HG02642 (cell line): ENCODE data around the gene DSG3.
"Not testable (repeated sequence)": the region's sequence is repeated elsewhere in the genome, so short reads cannot be mapped to it uniquely, and the experiment has no call there.

ENCODE experiments used
- ATAC-seq: cut with Tn5 transposase; IDR thresholded peaks from one replicate; pipeline ENCODE4 v1.9.1; 2021; ENCODE audit warnings: mild to moderate bottlenecking; ENCODE audit not compliant: unreplicated experiment, poor library complexity

DSG3 gene

DNA sequence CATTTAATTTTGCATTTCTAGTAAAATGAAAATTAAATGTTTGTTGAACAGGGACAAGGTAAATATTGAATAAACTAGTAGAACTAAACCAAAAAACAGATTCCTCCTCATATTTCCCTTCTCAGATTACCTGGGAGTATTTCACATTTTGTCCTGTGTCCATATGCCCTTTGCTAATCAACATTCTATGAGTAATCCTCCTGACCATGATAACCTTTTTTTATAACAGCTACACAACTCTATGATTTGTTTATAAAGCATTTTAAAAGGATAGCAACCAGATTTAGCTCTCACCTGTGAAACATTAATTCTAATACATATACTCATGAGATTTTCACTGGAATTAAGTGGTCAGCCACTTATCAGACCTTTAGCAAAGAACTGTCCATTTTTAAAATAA lies 43.3 kb downstream of the DSG3 start:
- no peak for ATAC-seq

DNA sequence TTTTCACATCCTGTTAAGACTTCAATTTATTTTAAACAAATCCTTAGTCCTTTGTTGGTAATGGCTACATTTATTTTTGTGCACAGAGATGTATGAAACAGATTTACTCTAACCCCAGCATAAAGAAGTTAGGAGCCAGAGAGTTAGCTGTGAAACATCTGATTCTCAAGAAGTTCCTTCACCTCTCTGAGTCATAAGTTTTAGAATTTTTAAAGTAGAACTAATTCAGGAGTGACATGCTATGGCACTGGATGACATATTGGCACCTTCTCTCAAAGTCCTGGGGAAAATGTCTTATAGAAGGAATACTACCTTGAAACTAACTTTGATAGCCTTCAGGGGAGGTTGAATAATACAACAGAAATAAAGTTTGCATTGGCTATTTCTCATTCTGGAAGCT lies 44.0 kb downstream of the DSG3 start:
- no peak for ATAC-seq

- no peak for ATAC-seq
Observed at GRCh38 chr18:31492671-31493070, 45.1 kb downstream of the DSG3 start.

DNA sequence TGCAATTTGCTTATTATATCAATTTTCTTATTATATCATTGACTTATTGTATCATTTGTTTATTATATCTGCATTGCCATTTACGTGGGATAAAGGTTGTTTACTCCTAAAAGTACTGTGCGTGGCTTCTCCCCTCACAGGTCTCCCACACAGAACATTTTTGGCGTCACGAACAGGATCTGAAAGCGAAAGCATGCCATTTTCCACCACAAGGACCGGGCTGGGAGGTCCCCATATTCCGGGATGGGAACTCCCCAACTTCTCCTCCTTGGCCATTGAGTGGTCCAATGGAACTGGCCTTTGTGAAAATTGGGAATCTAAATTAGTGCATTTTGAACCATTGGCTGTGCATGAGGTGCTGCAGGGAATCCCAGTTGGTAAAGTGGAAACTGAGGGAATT lies 45.6 kb downstream of the DSG3 start:
- no peak for ATAC-seq

DNA sequence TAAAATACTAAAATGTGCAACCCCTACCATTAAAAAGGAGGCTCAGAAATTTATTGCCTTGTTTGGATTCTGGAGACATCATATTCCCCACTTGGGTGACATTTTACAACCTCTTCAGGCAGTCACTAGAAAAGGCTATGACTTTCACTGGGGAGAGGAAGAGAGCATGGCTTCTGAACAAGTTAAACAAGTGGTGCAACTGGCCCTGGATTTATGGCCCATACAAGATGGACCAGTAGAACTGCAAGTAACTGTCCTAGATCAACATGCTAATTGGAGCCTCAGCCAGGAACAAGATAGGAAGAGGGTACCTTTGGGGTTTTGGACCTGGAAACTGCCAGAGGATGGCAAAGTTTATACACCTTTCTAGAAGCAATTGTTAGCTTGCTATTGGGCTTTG lies 46.4 kb downstream of the DSG3 start:
- no peak for ATAC-seq

DNA sequence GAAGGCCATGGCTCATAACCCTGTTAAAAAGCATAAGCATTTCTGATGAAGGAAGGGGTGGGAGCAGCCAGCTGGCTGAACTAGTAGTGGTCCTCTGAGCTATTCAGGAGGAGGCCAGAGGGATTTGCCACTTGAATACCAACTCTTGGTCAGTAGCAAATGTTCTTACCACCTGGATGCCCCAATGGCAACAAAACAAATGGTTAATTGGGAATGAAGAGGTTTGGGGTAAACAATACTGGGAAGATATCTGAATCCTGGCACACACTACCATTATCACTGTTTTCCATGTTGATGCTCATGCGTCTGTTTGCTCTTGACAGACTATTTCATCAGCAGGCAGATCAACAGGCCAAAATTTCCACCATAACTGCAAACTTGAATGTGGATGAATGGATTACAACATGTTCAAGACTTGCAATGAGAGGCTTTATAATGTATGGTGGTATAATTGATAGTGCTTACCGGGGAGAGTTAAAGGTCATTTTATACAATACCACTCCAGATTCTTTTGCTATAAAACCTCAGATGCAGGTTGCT lies 47.2 kb downstream of the DSG3 start:
- ATAC-seq, result not testable (repeated sequence)

GRCh38 chr18:31497404-31497835 lies 49.9 kb downstream of the DSG3 start:
- ATAC-seq, result no peak

- peak; percentile 63 for ATAC-seq
Observed at GRCh38 chr18:31497836-31498573, 50.5 kb downstream of the DSG3 start, which contains the start of gene DSG2. DSG2 (plus strand) TSS chr18:31498177; CDS start chr18:31498252, 75 bp downstream.

- no peak for ATAC-seq
Observed at GRCh38 chr18:31498574-31499524, 51.3 kb downstream of the DSG3 start.

DNA sequence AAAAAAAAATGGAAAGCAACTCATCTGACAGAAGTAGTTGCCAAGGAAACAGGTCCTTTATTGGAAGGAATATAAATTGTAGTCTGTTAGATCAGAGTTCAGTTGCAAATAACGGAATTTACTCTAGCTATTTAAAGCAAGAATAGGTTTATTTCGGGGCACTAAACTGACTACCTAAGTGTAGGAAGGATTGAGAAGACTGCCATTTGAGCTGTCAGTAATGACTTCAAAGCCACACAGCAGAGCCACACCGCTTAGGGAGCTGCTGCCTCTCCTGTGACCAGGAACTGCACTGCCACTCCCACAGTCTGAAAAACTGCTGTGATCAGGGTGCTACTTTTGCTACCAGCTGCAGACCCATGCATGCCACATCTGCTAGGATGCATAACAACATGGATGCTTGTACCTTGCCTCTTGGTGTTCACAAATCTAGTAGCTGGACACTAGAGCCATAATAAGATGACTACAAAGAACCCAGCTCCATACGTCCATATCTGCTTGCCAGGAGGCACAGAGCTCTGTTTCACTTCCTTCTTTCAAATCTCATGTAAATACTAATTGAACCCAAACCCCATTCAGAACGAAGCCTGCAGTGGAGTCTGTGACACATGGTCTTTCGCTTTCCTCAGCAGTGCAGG lies 52.6 kb downstream of the DSG3 start:
- peak; percentile 82 for ATAC-seq

DNA sequence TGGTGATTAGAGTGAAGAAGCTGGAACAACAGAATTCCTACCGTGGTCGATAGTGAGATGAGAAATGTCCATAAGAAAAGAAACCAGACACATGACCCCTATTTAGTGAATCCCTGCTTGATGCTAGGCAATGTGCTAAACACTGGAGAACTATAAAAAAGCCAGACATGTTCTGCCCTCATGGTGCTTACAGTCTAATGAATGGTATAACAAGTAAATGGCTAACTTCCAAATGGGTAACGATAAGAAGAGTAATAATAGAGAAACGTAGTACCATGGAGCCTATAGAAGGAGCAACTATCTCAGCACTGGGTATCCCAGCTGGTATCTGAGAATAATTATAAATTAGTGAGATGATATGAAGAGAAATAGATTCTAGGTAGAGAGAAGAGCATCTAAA lies 55.5 kb downstream of the DSG3 start:
- no peak for ATAC-seq

DNA sequence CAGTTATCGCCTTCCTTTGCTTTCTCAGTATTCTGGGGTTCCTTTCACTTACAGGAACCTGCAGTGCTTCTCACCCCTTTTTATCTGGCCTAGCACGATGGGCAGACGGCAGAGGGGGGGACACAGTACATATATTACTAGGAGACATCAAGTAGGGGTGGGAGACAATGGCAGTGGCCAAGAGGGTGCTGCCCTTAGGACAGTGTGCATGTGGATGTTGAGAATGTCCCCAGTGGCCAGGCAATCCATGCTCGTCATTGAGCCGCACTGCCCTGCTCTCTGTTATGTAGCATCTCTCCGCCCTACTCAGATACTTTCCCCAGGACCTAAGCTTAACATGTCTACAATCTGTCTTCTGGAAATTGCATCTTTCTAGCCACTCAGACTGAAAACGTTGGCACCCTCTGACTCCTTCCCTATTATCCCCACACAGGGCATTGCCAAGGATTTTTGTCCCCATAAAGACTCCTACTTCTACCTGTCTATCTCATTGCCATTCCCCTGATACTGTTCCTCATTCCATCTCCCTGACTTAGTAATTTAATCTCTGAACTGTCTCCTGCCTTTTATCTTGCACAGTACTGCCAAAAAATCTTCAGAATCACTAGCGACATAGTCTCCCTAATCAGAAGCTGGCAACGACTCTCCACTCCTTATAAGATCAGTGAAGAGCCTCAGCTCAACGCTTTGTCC lies 57.1 kb downstream of the DSG3 start:
- ATAC-seq, result no peak

DNA sequence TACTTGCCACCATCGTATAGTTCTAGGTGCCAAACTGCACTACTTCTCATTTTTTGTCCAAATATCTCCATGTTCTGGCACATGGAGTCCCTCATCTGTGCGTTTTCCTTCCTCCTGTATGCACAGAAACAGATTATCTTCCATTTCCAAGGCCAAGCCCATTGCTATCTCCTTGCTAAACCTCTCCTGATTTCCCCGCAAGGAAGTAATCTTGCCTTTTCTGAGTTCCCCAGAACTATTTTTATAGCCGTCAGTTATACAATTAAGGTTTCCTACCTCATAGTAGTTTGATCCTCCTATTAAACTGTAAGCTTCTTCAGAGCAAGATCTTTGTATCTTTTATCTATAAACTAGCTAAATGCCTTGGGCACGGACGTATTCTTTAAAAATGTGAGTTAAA lies 57.6 kb downstream of the DSG3 start:
- ATAC-seq, result no peak

DNA sequence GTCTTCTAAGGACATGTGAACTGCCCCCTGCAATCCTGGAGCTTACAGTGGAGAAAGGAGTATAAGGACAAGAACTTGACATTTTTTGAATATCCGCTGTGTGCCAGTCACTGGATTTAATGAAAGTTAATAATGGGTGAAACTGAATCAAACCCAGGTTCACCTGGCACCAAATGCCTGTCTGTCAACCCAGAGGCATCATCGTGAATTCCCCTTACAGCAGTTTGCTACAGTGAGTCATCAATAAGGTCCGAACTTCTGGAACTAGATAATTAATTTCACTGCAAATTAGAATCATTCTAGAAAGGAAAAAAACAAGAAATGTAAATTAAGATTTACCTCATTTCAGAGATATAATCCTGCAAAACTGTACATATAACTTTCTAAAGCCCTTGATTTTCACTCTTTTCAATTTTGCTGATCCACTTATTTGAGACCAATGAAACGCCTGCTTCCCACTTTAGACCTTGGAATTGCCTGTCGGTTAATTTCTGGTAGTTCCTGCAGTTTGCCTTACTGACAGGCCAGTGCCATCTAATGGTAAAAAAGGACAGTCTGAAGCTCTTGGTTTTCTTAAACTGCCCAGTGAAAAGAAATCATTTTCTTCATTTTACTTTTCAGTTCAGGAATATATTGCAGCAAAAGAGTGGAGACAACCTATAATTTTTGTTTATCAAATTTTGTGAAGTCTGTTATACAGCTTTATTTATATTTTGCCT lies 58.6 kb downstream of the DSG3 start:
- ATAC-seq, result no peak

DNA sequence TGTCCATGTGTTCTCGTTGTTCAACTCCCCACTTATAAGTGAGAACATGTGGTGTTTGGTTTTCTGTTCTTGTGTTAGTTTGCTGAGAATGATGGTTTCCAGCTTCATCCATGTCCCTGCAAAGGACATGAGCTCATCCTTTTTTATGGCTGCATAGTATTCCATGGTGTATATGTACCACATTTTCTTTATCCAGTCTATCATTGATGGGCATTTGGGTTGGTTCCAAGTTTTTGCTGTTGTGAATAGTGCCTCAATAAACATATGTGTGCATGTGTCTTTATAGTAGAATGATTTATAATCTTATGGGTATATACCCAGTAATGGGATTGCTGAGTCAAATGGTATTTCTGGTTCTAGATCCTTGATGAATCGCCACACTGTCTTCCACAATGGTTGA lies 59.6 kb downstream of the DSG3 start:
- ATAC-seq, result not testable (repeated sequence)

DNA sequence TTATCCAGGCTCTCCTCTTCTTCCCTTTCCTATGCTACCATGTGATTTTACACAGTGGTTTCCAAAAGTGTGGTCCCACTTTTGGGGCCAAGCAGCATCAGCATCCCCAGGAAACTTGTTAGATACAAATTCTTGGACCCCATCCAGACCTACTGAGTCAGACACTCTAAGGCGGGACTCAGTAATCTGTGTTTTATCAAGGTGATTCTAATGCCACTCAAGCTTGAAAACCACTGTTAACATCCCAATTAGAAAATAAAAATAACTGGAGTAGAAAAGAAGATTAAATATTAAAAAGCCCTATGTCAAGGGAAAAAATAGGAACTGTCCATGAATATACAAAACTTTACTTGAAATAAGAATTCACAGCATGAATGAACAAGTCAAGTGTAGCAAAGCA lies 61.2 kb downstream of the DSG3 start:
- ATAC-seq, result no peak

DNA sequence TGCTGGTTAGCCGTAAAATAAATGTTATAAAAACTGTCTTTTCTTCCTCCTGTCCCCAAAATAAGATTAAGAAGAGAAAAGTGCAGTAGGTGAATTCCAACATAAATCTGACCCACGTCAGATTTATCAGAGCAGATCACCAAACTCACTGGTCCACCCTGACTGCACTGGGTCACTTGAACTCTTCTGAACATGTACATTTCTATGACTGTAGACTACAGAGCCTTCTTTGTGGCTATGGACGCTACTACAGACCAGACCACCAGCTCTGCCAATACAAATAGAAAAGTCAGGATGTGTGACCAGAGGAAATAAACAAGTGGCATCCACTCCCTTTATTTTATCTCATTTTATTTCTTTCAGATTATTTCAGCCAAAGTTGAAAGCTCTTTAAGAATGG lies 62.0 kb downstream of the DSG3 start:
- ATAC-seq, result no peak

GRCh38 chr18:31510319-31510718 lies 62.8 kb downstream of the DSG3 start:
- no peak for ATAC-seq

DNA sequence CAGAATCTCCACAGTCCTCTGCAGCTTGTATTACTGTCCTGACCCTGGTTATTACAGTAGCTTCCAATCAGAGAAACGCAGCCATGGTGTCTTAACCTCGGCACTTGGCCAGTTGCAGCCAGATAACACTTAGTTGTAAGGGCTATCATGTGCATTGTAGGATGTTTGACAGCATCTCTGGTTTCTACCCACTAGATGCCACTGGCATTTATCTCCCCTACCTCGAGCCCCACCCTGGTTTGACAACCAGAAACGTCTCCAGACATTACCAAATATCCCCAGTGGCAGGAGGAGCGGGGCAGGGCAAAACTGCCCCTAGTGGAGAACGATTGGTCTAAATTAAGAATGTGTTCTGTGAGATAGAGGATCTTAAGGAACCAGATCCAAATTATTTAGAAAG lies 63.6 kb downstream of the DSG3 start:
- ATAC-seq, result no peak
